Cerebellar nuclear complex (tissue), 1 donor: ENCODE measurements around the gene MAMDC2.
"Not testable (repeated sequence)": the region's sequence is repeated elsewhere in the genome, so short reads cannot be mapped to it uniquely, and the experiment has no call there.

Experiments
- DNase-seq, 2 experiments: peaks; one replicate each; lab custom pipeline; 2025; lab: John Stamatoyannopoulos, UW

MAMDC2 gene

GRCh38 chr9:70197216-70198044 is 153.8 kb downstream of the MAMDC2 start:
- DNase-seq, result no peak

GRCh38 chr9:70204743-70205142 is 161.1 kb downstream of the MAMDC2 start:
- not testable (repeated sequence) for DNase-seq

DNA sequence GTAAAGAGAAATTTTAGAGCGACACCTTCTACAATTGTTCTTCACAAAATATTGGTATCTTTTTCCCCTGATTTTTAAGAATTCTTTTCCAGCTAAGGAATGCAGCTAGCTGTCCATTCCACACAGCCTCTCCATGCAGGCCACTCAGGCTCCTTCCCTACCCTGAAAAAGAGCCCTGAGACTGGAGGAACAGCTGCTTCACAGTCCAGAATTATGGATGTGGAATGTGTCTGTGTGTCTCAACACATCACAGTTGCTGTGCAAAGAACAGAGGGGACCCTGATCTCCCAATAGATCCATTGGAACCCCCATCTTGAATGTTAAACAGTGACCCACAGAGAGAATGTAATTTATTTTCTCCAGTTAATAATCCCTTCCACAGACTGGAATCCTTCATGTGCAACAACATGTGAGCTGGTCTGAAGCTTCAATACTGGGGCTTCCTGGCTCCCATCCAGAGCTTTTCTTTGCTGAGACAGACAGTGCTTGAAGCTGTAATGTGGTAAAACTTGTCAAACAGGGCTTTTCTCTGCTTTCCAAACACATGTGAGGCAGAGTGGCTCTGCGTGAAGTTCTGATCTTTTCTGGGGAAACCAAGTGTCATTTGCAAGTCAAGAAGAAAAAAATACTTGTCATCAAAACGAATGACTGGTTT is 161.8 kb downstream of the MAMDC2 start:
- no peak for DNase-seq

- no peak for DNase-seq
Measured at GRCh38 chr9:70217029-70217428, 173.4 kb downstream of the MAMDC2 start.

DNA sequence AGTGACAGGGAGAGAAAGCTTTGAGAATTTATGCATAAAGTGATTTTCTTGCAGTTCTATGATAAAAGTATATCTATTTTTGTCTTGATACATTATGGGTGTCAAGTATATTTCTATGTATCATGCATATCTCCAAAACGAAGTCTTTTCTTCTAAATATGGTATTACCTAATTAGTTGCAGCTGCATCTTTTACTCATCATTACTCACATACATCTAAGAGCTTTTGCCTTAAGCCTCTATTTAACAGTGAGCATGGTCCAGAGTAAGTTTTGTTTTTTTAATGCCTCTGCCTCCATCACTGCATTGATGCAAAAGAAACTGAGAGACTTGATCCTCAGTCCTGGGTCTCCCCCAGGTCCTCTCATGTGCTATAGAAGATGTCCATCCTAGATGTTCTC is 175.1 kb downstream of the MAMDC2 start:
- DNase-seq, result no peak

DNA sequence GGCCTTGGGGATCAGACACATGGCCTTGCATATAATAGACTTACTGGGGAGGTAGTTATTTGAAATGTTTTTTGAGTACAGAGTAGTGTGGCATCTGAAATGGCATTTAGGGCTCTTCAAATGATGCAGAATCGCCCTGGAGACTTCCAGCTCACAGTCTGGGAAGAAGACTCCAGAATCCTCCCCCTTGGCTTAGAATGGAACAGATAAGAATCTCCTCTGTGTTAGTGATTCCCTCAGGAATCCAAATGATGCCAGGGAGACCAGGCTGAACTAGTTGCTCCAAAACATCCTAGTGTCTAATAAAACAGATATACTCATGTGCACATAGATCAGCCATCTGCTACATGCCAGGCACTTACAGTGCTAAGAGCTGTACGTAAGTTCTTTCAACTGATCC is 176.6 kb downstream of the MAMDC2 start:
- no peak for DNase-seq

GRCh38 chr9:70222354-70222753 is 178.7 kb downstream of the MAMDC2 start:
- DNase-seq, result no peak

DNA sequence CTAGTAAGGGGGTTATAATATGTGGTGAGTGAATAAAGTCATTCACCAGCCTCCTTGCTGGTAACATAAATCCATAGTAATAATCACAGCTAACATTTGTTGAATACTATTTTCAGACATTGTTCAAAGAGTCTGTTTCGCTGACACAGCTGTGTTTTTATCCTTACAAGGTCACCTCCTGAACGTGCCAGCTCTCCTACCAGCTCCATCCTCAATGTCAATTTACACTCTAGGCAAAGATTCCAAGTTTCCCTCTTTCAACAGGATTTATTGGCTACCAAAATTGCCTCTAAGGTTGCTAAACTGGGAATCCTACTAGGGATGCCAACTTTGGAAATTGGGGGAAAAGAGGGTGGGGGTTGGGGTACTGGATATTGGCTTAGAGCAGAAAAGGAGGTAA is 184.5 kb downstream of the MAMDC2 start:
- no peak for DNase-seq

GRCh38 chr9:70228611-70229010 is 185.0 kb downstream of the MAMDC2 start:
- DNase-seq, result peak in 1 of 2 experiments; percentile 13

DNA sequence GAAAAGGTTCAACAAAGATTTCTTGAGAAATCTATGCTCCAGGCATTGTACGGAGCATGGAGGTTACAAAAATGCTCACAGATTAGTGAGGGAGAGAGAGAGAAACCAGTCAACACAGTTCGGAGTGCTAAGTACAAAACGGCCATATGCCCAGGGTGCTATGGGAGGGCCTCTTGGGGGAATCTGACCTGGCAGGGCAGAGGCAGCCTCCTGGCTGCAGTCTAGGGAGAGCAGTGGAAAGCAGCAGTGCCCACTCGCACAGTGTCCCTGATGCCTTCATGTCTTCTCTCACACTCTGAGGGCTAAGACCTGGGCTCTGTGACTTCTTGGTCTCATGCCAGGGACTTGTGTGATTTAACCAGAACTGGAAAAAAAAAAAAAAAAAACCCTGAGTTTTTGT is 185.4 kb downstream of the MAMDC2 start:
- DNase-seq, result peak in 1 of 2 experiments; percentile 19

DNA sequence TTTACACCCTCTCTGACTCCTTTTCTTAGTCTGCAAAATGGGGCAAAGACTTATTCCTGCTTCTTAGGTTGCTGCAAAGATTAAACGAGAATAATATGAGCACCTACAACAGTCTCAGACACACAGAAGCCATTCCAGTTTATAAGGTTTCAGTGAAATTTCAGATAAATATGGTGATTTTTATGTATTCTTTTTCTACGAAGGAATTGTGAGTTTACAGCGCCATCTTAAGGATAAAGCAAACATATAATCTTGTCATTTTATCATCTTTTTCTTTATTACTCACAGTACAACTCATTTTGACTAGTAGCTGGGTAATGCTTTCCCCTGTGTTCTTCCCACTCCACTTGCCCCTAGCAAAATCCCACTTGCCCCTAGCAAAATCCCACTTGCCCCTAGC is 185.9 kb downstream of the MAMDC2 start:
- peak in 1 of 2 experiments; percentile 19 for DNase-seq

DNA sequence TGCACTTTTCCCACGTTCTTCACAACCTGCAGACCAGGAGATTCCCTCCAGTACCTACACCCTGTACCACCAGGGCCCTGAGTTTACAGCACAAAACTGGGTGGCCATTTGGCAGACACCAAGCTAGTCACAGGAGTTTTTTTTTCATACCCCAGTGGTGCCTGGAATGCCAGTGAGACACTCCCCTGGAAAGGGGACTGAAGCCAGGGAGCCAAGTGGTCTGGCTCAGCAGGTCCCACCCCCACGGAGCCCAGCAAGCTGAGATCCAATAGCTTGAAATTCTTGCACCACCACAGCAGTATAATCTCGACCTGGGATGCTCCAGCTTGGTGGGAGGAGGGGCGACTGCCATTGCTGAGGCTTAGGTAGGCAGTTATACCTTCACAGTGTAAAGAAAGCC is 188.8 kb downstream of the MAMDC2 start:
- no peak for DNase-seq

- DNase-seq, result not testable (repeated sequence)
Measured at GRCh38 chr9:70234208-70234607, 190.6 kb downstream of the MAMDC2 start.

DNA sequence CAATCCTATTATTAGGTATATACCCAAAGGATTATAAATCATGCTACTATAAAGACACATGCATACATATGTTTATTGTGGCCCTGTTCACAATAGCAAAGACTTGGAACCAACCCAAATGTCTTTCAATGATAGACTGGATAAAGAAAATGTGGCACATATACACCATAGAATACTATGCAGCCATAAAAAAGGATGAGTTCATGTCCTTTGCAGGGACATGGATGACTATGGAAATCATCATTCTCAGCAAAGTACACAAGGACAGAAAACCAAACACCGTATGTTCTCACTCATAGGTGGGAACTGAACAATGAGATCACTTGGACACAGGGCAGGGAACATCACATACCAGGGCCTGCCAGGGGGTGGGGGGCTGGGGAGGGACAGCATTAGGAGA is 202.3 kb downstream of the MAMDC2 start:
- DNase-seq, result not testable (repeated sequence)

- DNase-seq, result no peak
Measured at GRCh38 chr9:70250221-70250620, 206.6 kb downstream of the MAMDC2 start.

DNA sequence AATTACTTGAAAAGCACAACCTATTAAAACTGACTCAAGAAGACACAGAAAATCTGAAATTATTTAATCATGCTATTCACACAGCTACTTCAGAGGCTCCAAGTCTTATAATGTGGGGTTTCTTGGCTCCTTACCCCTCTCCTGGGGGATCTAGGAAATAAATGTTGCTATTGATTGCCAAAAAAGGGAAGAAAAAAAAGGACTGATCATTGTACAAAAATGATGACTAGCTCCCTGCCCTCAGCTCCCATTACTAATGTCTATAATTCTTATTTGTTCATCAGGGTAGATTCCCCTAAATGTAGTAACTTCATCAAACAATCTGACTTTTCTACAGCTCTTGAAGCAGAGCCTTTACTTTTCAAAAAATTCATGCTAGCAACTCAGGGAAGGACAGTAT is 211.8 kb downstream of the MAMDC2 start:
- no peak for DNase-seq

GRCh38 chr9:70256123-70256551 is 212.5 kb downstream of the MAMDC2 start:
- no peak for DNase-seq

- no peak for DNase-seq
Measured at GRCh38 chr9:70257502-70257901, 213.9 kb downstream of the MAMDC2 start.

DNA sequence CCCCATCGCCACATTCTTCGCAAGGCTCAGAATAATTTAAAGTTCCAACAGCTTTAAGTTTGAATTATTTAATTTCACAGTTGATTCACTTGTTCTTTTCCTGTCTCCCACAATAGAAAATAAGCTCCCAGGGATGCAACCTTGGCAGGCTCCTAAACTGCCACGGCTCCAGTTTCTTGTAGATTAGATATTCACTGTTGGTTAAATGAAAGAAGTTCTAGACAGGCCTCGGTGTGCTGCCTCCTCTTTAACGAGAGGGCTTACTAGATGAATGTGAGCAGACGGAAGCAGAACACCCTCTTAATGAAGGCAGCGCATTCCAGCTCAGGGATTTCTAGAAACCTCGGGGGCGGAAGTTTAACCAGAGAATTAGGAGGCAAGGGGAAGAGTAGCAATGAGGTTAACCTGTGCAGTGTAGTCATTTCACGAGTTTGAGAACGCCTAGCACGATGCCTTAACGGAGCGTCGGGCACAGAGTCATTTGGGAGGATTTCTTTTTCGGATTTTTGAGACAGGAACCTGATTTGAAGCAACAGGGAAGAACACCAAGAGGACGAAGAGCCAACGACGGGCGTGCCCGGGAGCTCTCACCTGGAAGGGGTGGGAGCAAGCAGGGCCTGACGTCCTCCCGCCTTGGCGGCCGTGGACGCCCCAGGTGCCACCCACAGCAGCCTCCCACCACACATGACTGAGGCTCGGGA is 214.5 kb downstream of the MAMDC2 start:
- no peak for DNase-seq

DNA sequence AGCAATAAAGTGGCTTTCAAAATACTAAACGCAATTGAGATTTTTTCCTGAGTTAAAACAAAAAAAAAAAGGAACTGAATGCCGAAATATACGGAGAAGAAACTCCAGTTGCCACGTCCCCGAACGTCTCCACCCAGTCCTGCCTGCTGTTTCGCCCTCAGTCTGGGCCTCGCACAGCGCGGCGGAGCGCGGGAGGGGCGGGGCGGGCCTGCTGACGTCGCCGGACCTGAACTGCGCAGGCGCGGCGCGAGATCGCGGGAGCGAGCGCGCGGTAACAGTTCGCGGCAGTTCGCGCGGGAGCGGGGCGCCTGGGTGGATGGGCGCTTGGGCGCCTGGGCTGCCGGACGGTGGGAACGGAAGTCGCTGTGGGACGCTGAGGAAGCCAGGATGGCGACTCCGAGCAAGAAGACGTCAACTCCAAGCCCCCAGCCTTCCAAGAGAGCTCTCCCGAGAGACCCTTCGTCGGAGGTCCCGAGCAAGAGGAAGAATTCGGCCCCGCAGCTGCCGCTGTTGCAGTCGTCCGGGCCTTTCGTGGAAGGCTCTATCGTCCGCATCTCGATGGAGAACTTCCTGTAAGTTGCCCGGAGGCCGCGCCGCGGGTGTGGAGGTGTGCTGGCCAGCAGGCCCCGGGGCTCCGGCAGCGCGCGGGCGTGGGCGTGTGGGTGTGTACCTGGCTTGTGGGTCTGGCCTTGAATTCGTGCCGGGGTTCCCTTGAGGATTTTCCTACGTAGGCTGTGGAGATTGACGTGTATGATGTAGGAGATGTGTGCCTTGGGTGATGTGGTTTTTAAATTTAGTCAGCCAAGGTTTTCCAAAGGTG is 215.3 kb downstream of the MAMDC2 start, which contains the start of gene SMC5:
TSS of gene SMC5 (plus strand) at position 287 of the 820 bp plus-strand sequence. CDS start at position 388, 101 bp downstream.
- peak; percentile 57 to 69 for DNase-seq

GRCh38 chr9:70259512-70259802 is 215.8 kb downstream of the MAMDC2 start:
- DNase-seq, result no peak

DNA sequence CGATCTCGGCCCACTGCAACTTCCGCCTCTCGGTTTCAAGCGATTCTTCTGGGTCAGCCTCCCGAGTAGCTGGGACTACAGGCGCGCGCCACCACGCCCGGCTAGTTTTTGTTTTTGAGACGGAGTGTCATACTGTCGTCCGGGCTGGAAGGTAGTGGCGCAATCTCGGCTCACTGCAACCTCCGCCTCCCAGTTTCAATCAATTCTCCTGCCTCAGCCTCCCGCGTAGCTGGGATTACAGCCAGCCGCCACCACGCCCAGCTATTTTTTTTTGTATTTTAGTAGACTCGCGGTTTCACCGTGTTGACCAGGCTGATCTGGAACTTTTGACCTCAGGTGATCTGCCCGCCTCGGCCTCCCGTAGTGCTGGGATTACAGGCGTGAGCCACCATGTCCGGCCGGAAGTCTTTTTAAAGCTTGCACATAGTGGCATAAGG is 216.4 kb downstream of the MAMDC2 start:
- no peak for DNase-seq
